Spleen (tissue), 11 donors: ENCODE results near the gene UFSP1. TPM values are rescaled to one million over a fixed set of nuclear protein-coding genes. Genes with fewer than 3 reads are reported as not detected.

Source experiments
- DNase-seq: peaks from one replicate; pipeline ENCODE4 v3.0.0-alpha.2; 2020
- H3K27ac ChIP-seq, 8 donors: fragments of 200-600 bp; sonication (generic) in 7 of 8; 1 replicate in 4 of 8; 2 replicates in 4 of 8; pipeline versions ENCODE4 v1.5.0 to v1.8.0; 2016 to 2021; ENCODE audit warnings: inconsistent platforms in 4 of 8, mild to moderate bottlenecking in 4 of 8, moderate library complexity in 1 of 8
- H3K27me3 ChIP-seq, 7 donors: fragments of 200-600 bp; sonication (generic) in 6 of 7; replicated peaks in 1 of 7; 1 replicate in 4 of 7; 2 replicates in 3 of 7; pipeline versions ENCODE4 v1.5.0 to v1.8.0; 2016 to 2021; ENCODE audit warnings: inconsistent platforms in 3 of 7, mild to moderate bottlenecking in 1 of 7
- H3K36me3 ChIP-seq, 6 donors: fragments of 200-600 bp; sonication (generic) in 5 of 6; 1 replicate in 4 of 6; 2 replicates in 2 of 6; pipeline versions ENCODE4 v1.5.0 to v1.8.0; 2016 to 2021; ENCODE audit warnings: inconsistent platforms in 2 of 6
- H3K4me1 ChIP-seq, 6 donors: fragments of 200-600 bp; sonication (generic) in 5 of 6; 1 replicate in 3 of 6; 2 replicates in 3 of 6; pipeline versions ENCODE4 v1.5.0 to v1.8.0; 2016 to 2021; ENCODE audit warnings: inconsistent platforms in 3 of 6
- H3K4me3 ChIP-seq, 8 donors: fragments of 200-600 bp; sonication (generic) in 7 of 8; 1 replicate in 4 of 8; 2 replicates in 4 of 8; pipeline versions ENCODE4 v1.5.0 to v1.8.0; 2016 to 2021; ENCODE audit warnings: inconsistent platforms in 4 of 8, mild to moderate bottlenecking in 4 of 8, moderate library complexity in 2 of 8
- H3K9me3 ChIP-seq, 8 donors: fragments of 200-600 bp; sonication (generic) in 7 of 8; 1 replicate in 4 of 8; 2 replicates in 4 of 8; pipeline versions ENCODE4 v1.5.0 to v1.8.0; 2016 to 2021; ENCODE audit warnings: inconsistent platforms in 4 of 8
- CTCF ChIP-seq, 11 experiments: fragments of 200-600 bp in 7 of 11; fragments of 450-650 bp in 4 of 11; sonication (generic) in 4 of 11; IDR thresholded peaks in 8 of 11; conservative IDR thresholded peaks in 3 of 11; 1 replicate in 7 of 11; 2 replicates in 4 of 11; pipeline versions ENCODE4 v1.4.0 to v1.8.0; 2016 to 2021; ENCODE audit warnings: antibody characterized with exemption in 11 of 11, inconsistent platforms in 4 of 11, mild to moderate bottlenecking in 1 of 11
- POLR2A ChIP-seq, 3 donors: fragments of 450-650 bp; IDR thresholded peaks; one replicate each; pipeline ENCODE4 v1.5.1; 2017; ENCODE audit warnings: antibody characterized with exemption in 3 of 3, mild to moderate bottlenecking in 1 of 3
- POLR2AphosphoS5 ChIP-seq, 3 donors: sonication (generic); formaldehyde crosslinking; IDR thresholded peaks; one replicate each; pipeline ENCODE4 v1.5.1; 2017; ENCODE audit warnings: antibody characterized with exemption in 3 of 3
- WGBS, 5 donors: extraction: QIAGEN DNeasy Blood & Tissue Kit in 3 of 5; methylation state at CpG; one replicate each; pipeline versions ENCODE4 v1.1.5 to v1.1.7; 2013 to 2018; 5-methylcytosine and 5-hydroxymethylcytosine counted together
- intact Hi-C: fragments of 100-400 bp; cut with DNase I; formaldehyde crosslinking; loops from one replicate; pipeline ENCODE4 v1.15.0; 2023; ENCODE audit warnings: low total_unique reads
- polyA plus RNA-seq, 3 donors: library from polyadenylated mRNA; stranded (reverse); fragments of 200-250 nt; gene quantifications; one replicate each; pipeline ENCODE4 v1.2.1, GENCODE V29; 2013
- total RNA-seq, 7 donors: library from RNA; depleted of rRNA in 3 of 7; stranded (reverse); fragments of >200 nt in 3 of 7; fragmentation: NEBNext Ultra II Directional in 4 of 7; extraction: Animal tissue kit (Norgen Biotek cat#: 25700) in 4 of 7; gene quantifications; one replicate each; pipeline versions ENCODE4 v1.1.0 to v1.2.1, GENCODE V29; 2016 to 2021
- donor health status: healthy with polysubstance abuse.
- donor health status: DM: no; HTN: no; CAD: no; lungs with moderate emphysema.
- donor health status: DM: no; HTN: no; CAD: no.
- donor health status: Bipolar disorder and iron deficiency.
- donor health status: healthy.
- donor health status: DM: no; HTN: no; CAD: no.
- donor health status: DM: yes; HTN: yes; CAD: no.

UFSP1 gene
- total and polyA plus RNA-seq, 10 donors = 1.3 to 6.9 (median 3.3) TPM

GRCh38 chr7:100879685-100880261 is 9.7 kb downstream of the UFSP1 start:
- Histone ChIP-seq H3K36me3 (peaks cover 8 to 87% (median 48%) of the 10 kb centered on the region in 6 donors), H3K9me3 (no peaks in the 10 kb centered on the region), H3K27me3 (no peaks in the 10 kb centered on the region), H3K4me1 (peaks cover 19 to 65% (median 49%) of the 10 kb centered on the region in 6 donors), H3K4me3 (no peak overlapping the region), H3K27ac (no peak overlapping the region)
- 78 to 91% (median 85%) methylated on average over 11 of the region's 11 CpGs for WGBS, 5 donors
- intact Hi-C loops = no loop called here
- no peak for DNase-seq
- no peak for TF ChIP-seq POLR2AphosphoS5 (IDR thresholded peaks at IDR 0.05)
- TF ChIP-seq CTCF (IDR thresholded peaks at IDR 0.05 in 8 of 11, conservative IDR thresholded peaks at IDR 0.05 in 3 of 11) = no peak
- no peak for TF ChIP-seq POLR2A (IDR thresholded peaks at IDR 0.05)

GRCh38 chr7:100878685-100879084 is 10.8 kb downstream of the UFSP1 start:
- H3K4me1 ChIP-seq = peaks cover 23 to 73% (median 59%) of the 10 kb centered on the region in 6 donors
- 77 to 91% (median 87%) methylated on average over 6 of the region's 6 CpGs for WGBS, 5 donors
- no peaks in the 10 kb centered on the region for H3K9me3 ChIP-seq
- H3K27ac ChIP-seq = no peak overlapping the region
- H3K4me3 ChIP-seq = no peak overlapping the region
- TF ChIP-seq CTCF (IDR thresholded peaks at IDR 0.05 in 8 of 11, conservative IDR thresholded peaks at IDR 0.05 in 3 of 11) (no peak), POLR2AphosphoS5 (IDR thresholded peaks at IDR 0.05) (no peak), POLR2A (IDR thresholded peaks at IDR 0.05) (no peak)
- H3K36me3 ChIP-seq = peaks cover 8 to 76% (median 37%) of the 10 kb centered on the region in 6 donors
- intact Hi-C loops = no loop called here
- no peak for DNase-seq
- no peaks in the 10 kb centered on the region for H3K27me3 ChIP-seq

GRCh38 chr7:100878013-100878412 is 11.5 kb downstream of the UFSP1 start:
- Histone ChIP-seq H3K27me3 (no peaks in the 10 kb centered on the region), H3K27ac (no peak overlapping the region), H3K4me3 (no peak overlapping the region), H3K4me1 (peaks cover 23 to 74% (median 60%) of the 10 kb centered on the region in 6 donors), H3K9me3 (no peaks in the 10 kb centered on the region), H3K36me3 (peaks cover 8 to 74% (median 31%) of the 10 kb centered on the region in 6 donors)
- no peak for DNase-seq
- 72 to 93% (median 88%) methylated on average over 7 of the region's 7 CpGs for WGBS, 5 donors
- intact Hi-C loops = no loop called here
- no peak for TF ChIP-seq POLR2A (IDR thresholded peaks at IDR 0.05)
- no peak for TF ChIP-seq POLR2AphosphoS5 (IDR thresholded peaks at IDR 0.05)
- TF ChIP-seq CTCF (IDR thresholded peaks at IDR 0.05 in 8 of 11, conservative IDR thresholded peaks at IDR 0.05 in 3 of 11) = no peak

- TF ChIP-seq POLR2AphosphoS5 (IDR thresholded peaks at IDR 0.05) (no peak), CTCF (IDR thresholded peaks at IDR 0.05 in 8 of 11, conservative IDR thresholded peaks at IDR 0.05 in 3 of 11) (no peak), POLR2A (IDR thresholded peaks at IDR 0.05) (no peak)
Observed at GRCh38 chr7:100875356-100875751, 14.2 kb downstream of the UFSP1 start.

More at GRCh38 chr7:100875356-100875751, 14.2 kb downstream of the UFSP1 start:
- Histone ChIP-seq H3K9me3 (no peaks in the 10 kb centered on the region), H3K36me3 (peaks cover 0 to 74% (median 11%) of the 10 kb centered on the region in 6 donors), H3K4me1 (peaks cover 23 to 61% (median 58%) of the 10 kb centered on the region in 6 donors), H3K27me3 (no peaks in the 10 kb centered on the region), H3K4me3 (peak overlapping the region; percentile 77 to 98 (median 92)), H3K27ac (peak overlapping the region; percentile 93 to 98 (median 96))
- intact Hi-C loops = no loop called here
- WGBS, 5 donors = 0 to 1% (median 0%) methylated on average over 16 to 39 of the region's 39 CpGs
- no peak for DNase-seq
